SK-N-SH treated with all-trans-retinoic acid at 6 μM for 48 hours (cell line): ENCODE measurements around the gene KRTAP9-6.

ENCODE experiments used
- ESRRG ChIP-seq: fragments of 250-450 bp; sonication (Bioruptor Pico); IDR thresholded peaks from 2 replicates; pipeline ENCODE4 v1.6.1; 2021; ENCODE audit warnings: mild to moderate bottlenecking
- PATZ1 ChIP-seq: fragments of 250-450 bp; sonication (Bioruptor Pico); IDR thresholded peaks from 2 replicates; pipeline ENCODE4 v1.8.0; 2020; ENCODE audit warnings: mild to moderate bottlenecking, moderate library complexity, borderline replicate concordance
- RARB ChIP-seq: fragments of 250-450 bp; sonication (Bioruptor Pico); IDR thresholded peaks from 2 replicates; pipeline ENCODE4 v1.8.0; 2021; ENCODE audit warnings: mild to moderate bottlenecking, moderate library complexity
- ZFP3 ChIP-seq: fragments of 250-450 bp; sonication (Bioruptor Pico); IDR thresholded peaks from 2 replicates; pipeline ENCODE4 v1.5.0; 2020; ENCODE audit warnings: mild to moderate bottlenecking, moderate library complexity
- ZFP30 ChIP-seq: fragments of 450-650 bp; formaldehyde crosslinking; IDR thresholded peaks from 2 replicates; pipeline ENCODE4 v1.5.0; 2022; ENCODE audit warnings: mild to moderate bottlenecking, moderate library complexity
- ZNF565 ChIP-seq: fragments of 450-650 bp; formaldehyde crosslinking; conservative IDR thresholded peaks from 2 replicates; pipeline ENCODE4 v1.5.0; 2020; ENCODE audit warnings: low read depth, mild to moderate bottlenecking, moderate library complexity
- TF ChIP-seq, protein P1 (sequence below): fragments of 250-450 bp; sonication (Bioruptor Pico); IDR thresholded peaks from 2 replicates; pipeline ENCODE4 v1.5.1; 2020; ENCODE audit warnings: low read depth, mild to moderate bottlenecking, moderate library complexity

DNA sequence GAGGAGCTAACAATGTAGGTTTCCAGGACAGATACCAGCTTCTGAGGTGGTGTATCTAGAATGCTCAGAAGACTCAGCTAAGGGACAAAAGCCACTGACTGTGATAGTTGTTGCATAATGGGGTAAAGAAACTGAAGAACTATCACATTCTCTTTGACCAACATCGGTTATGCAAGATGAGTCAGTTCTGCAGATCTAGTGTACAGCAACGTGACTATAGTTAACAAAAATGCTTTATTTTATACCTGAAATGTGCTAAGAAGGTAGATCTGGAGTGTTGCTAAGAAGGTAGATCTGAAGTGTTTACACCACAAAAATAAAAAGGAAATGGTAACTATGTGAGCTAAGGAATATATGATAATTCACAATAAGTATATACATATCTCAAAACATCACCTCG lies 2.5 kb downstream of the KRTAP9-6 start:
- no peak for TF ChIP-seq ZFP3
- no peak for TF ChIP-seq PATZ1 (CRISPR knock-in tag)
- TF ChIP-seq RARB (CRISPR knock-in tag): no peak
- no peak for TF ChIP-seq ZNF565 (CRISPR knock-in tag)
- TF ChIP-seq ESRRG (CRISPR knock-in tag): no peak
- TF ChIP-seq, protein P1, sequence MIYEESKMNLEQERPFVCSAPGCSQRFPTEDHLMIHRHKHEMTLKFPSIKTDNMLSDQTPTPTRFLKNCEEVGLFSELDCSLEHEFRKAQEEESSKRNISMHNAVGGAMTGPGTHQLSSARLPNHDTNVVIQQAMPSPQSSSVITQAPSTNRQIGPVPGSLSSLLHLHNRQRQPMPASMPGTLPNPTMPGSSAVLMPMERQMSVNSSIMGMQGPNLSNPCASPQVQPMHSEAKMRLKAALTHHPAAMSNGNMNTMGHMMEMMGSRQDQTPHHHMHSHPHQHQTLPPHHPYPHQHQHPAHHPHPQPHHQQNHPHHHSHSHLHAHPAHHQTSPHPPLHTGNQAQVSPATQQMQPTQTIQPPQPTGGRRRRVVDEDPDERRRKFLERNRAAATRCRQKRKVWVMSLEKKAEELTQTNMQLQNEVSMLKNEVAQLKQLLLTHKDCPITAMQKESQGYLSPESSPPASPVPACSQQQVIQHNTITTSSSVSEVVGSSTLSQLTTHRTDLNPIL (CRISPR knock-in tag): no peak
- no peak for TF ChIP-seq ZFP30 (CRISPR knock-in tag)
